ENCODE data around the gene SANBR.
"Not testable (repeated sequence)": the region's sequence is repeated elsewhere in the genome, so short reads cannot be mapped to it uniquely, and the experiment has no call there.

Gene SANBR

DNA sequence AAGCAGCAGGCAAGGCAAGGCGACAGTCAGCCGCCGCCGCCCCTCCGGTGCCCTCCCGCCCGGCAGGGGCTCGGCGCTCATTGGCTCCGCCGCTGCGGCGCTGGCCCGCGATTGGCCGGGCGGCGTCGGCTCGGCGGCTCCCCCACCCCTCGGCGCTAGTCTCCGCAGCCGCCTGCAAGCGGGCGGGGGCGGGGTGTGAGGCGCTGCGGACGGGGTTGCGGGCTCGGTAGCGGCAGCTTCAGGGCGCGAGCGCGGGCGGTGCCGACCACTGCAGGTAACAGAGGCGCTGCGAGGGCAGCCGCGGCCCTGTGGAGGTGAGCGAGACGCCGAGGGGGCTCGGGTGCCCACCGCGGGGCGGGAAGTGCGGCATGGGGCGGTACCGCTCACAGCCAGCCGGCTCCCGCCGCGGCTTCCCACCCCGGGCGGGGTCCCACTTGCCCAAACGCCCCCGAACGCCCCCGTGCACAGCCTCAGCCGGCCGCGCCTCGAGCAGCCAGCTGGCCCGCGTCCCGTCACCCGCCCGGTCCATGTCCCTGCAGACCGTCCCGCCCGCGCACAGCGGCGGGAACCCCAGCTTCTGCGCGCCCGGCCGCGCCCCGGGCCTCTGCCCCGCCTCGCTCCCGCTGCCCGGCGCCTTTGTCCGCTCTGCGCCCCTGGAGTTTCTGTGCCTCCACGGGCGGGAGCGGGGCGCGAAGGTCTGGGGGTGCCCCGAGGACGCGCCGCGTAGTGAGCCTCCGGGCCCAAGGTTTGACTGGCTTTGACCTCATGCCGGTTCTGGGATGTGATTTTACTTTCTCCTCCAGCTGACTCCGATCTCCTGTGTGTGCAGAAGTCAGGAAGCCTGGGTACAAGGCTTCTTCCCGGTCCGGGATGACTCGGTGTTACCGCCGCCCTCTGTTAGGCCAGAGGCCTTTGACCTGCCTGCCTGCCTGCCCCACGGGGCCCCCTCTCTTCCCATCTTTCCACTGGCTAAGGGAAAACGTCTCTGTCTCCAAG, at the start of gene SANBR:
SANBR (plus strand) TSS at position 158 of the 996 bp plus-strand sequence. CDS start 4,480 bp downstream, outside the sequence.
- Histone ChIP-seq H3K36me3 (replicated peaks) (peaks cover 5% of the 10 kb centered on the region), H3K4me3 (peak within 1 kb of the TSS; percentile 59), H3K9me3 (no peaks in the 10 kb centered on the region), H3K27me3 (ENCODE audit: low read depth) (no peaks in the 10 kb centered on the region), H3K4me1 (peaks cover 9% of the 10 kb centered on the region)
- DNase-seq (ENCODE audit: low spot score in 2 of 2), result peak; percentile 92 to 93
- in situ Hi-C loops (cut with MboI; ENCODE audit: low sequenced_read_pairs), result no loop called here

DNA sequence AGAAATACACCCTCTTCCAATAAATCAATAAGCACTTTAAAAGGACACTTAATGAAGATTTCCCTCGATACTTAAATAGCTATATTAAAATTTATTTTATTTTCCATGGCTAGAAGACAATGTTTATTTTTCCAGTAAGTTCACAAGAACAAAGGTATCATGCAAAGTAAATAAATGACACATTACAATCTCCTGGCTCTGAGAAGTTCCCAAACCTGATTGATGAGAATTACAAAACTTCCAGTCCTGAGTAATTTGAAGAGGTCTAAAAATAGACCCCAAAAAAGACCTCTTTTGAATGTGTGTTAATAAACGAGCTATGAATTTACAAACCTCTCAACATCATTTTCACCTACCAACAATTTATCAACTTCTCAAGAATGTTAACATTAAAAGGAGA, 49.7 kb upstream of the SANBR start:
- in situ Hi-C loops (cut with MboI; ENCODE audit: low sequenced_read_pairs), result no loop called here

GRCh38 chr2:61016392-61017002, 49.2 kb upstream of the SANBR start:
- Histone ChIP-seq H3K36me3 (replicated peaks) (no peaks in the 10 kb centered on the region; the same call in 1 of the 2 replicates), H3K4me1 (peaks cover 11% of the 10 kb centered on the region), H3K9me3 (no peaks in the 10 kb centered on the region), H3K27me3 (ENCODE audit: low read depth) (no peaks in the 10 kb centered on the region), H3K4me3 (peak overlapping the region; percentile 91)
- no peak for DNase-seq (ENCODE audit: low spot score in 2 of 2)
- in situ Hi-C loops (cut with MboI; ENCODE audit: low sequenced_read_pairs), result no loop called here

More for the DNA sequence above, 49.7 kb upstream of the SANBR start:
- Histone ChIP-seq H3K4me3 (peak overlapping the region; percentile 91), H3K4me1 (peaks cover 11% of the 10 kb centered on the region), H3K27me3 (ENCODE audit: low read depth) (no peaks in the 10 kb centered on the region), H3K9me3 (no peaks in the 10 kb centered on the region), H3K36me3 (replicated peaks) (no peaks in the 10 kb centered on the region)
- DNase-seq (ENCODE audit: low spot score in 2 of 2), result no peak

DNA sequence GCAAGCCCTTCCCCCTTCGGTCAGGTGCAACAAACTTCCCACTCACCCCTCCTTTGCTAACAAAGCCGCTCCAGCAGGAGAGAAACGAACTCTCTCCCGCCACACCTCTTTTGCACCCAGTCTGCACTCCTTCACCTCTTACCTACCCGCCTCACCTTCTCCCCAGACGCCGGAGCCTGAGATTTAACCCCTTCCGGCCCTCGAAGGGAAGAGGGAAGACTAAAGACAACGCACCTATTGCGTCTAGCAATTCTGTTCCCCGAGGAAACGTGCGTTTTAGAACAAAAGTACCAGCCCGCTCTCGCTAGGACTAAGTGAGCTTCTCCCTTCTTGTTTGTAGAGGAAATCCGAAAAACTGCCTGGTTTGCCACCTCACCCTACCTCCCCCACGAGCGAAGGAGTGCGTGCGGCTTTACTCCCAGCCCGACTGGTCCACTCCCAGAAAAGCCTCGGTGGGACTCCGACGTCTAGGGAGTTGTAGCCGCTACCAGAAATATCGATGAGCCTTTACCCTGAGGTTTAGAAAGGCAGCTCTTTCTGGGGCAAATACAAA, 48.6 kb upstream of the SANBR start:
- peaks cover under 1% of the 10 kb centered on the region for H3K36me3 ChIP-seq (replicated peaks)

DNA sequence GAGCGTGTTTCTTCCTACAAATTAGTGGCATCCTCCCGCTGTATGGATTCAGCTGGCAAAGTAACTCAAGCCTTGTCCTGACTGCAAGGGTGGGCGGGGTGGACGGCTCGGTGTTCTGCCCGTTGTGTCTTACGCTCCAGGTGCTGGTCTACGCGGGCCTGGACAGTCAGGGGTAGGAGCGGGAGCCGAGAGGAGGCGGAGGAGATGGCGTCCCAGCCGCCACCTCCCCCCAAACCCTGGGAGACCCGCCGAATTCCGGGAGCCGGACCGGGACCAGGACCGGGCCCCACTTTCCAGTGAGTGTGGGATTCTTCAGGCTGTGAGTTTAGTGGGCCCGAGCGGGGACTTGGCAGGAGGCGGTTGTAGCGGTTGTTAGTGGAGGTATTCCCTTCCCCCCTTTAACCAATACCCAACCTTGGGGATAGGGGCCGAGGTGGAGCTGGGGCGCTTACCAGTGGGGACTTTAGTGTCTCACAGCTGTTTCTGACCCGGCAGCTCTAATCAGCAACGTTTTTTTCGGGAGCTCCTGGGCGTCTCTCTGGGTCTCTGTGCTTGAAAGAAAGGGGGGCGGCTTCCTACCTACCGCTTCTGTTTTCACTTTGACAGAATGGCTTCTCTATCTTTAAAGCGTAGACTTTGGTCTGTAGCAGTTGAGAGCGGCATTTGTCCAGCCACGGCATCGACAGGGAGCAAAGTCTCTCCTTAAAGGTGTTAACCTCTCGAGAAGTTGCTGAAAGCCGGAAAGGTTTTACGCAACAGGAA, 47.9 kb upstream of the SANBR start, which contains the start of the genes PEX13 and PUS10:
PEX13 (plus strand) TSS at position 165 of the 762 bp plus-strand sequence; CDS start at position 205, 40 bp downstream.
PUS10 (minus strand) TSS at position 700 of the 762 bp plus-strand sequence. CDS start 6,365 bp downstream, outside the sequence.
- in situ Hi-C loops (cut with MboI; ENCODE audit: low sequenced_read_pairs), result no loop called here
- peak within 1 kb of the TSS; percentile 91 for H3K4me3 ChIP-seq
- no peaks in the 10 kb centered on the region for H3K27me3 ChIP-seq (ENCODE audit: low read depth)
- peaks cover 11% of the 10 kb centered on the region for H3K4me1 ChIP-seq
- peak; percentile 74 to 85 for DNase-seq (ENCODE audit: low spot score in 2 of 2)
- no peaks in the 10 kb centered on the region; the same call in 1 of the 2 replicates for H3K9me3 ChIP-seq
- H3K36me3 ChIP-seq (replicated peaks), result peaks cover 3% of the 10 kb centered on the region

More for the DNA sequence above, 48.6 kb upstream of the SANBR start:
- Histone ChIP-seq H3K27me3 (ENCODE audit: low read depth) (no peaks in the 10 kb centered on the region), H3K4me1 (peaks cover 11% of the 10 kb centered on the region), H3K4me3 (peak overlapping the region; percentile 91), H3K9me3 (no peaks in the 10 kb centered on the region)
- in situ Hi-C loops (cut with MboI; ENCODE audit: low sequenced_read_pairs), result no loop called here
- DNase-seq (ENCODE audit: low spot score in 2 of 2), result peak; percentile 77 to 84

- no peak for DNase-seq (ENCODE audit: low spot score in 2 of 2)
- Histone ChIP-seq H3K27me3 (ENCODE audit: low read depth) (no peaks in the 10 kb centered on the region), H3K4me3 (peak overlapping the region; percentile 91), H3K9me3 (no peaks in the 10 kb centered on the region; the same call in 1 of the 2 replicates), H3K36me3 (replicated peaks) (peaks cover 3% of the 10 kb centered on the region), H3K4me1 (peaks cover 11% of the 10 kb centered on the region)
- in situ Hi-C loops (cut with MboI; ENCODE audit: low sequenced_read_pairs), result no loop called here
Observed at GRCh38 chr2:61018318-61018755, 47.3 kb upstream of the SANBR start.

- Histone ChIP-seq H3K27me3 (ENCODE audit: low read depth) (no peaks in the 10 kb centered on the region), H3K4me3 (peak overlapping the region; percentile 91), H3K9me3 (no peaks in the 10 kb centered on the region; the same call in 1 of the 2 replicates), H3K36me3 (replicated peaks) (peaks cover 3% of the 10 kb centered on the region), H3K4me1 (peaks cover 11% of the 10 kb centered on the region)
- DNase-seq (ENCODE audit: low spot score in 2 of 2), result no peak
- in situ Hi-C loops (cut with MboI; ENCODE audit: low sequenced_read_pairs), result no loop called here
Observed at GRCh38 chr2:61018798-61019197, 46.9 kb upstream of the SANBR start.

- in situ Hi-C loops (cut with MboI; ENCODE audit: low sequenced_read_pairs), result no loop called here
- H3K4me3 ChIP-seq, result no peak overlapping the region
Observed at GRCh38 chr2:61021228-61021660, 44.4 kb upstream of the SANBR start.

DNA sequence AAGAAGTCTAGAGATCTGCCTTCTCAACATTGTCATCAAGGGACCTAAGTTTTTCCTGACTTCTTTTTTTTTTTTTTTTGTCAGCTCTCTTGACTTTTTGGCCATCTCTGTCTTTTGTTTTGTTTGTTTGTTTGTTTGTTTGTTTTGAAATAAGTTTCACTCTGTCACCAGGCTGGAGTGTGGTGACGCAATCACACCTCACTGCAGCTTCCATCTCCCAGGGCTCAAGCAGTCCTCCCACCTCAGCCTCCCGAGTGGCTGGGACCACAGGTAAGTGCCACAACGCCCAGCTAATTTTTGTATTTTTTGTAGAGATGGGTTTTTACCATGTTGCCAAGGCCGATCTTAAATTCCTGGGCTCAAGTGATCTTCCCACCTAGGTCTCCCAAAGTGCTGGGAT, 42.0 kb upstream of the SANBR start:
- in situ Hi-C loops (cut with MboI; ENCODE audit: low sequenced_read_pairs), result no loop called here
- Histone ChIP-seq H3K27me3 (ENCODE audit: low read depth) (no peaks in the 10 kb centered on the region), H3K9me3 (no peaks in the 10 kb centered on the region; the same call in 1 of the 2 replicates), H3K4me1 (peaks cover 6% of the 10 kb centered on the region), H3K4me3 (no peak overlapping the region), H3K36me3 (replicated peaks) (peaks cover 3% of the 10 kb centered on the region)
- DNase-seq (ENCODE audit: low spot score in 2 of 2), result no peak

More at GRCh38 chr2:61021228-61021660, 44.4 kb upstream of the SANBR start:
- H3K27me3 ChIP-seq (ENCODE audit: low read depth), result no peaks in the 10 kb centered on the region
- peaks cover 3% of the 10 kb centered on the region for H3K36me3 ChIP-seq (replicated peaks)
- no peak for DNase-seq (ENCODE audit: low spot score in 2 of 2)
- peaks cover 8% of the 10 kb centered on the region for H3K4me1 ChIP-seq
- no peaks in the 10 kb centered on the region; the same call in 1 of the 2 replicates for H3K9me3 ChIP-seq

DNA sequence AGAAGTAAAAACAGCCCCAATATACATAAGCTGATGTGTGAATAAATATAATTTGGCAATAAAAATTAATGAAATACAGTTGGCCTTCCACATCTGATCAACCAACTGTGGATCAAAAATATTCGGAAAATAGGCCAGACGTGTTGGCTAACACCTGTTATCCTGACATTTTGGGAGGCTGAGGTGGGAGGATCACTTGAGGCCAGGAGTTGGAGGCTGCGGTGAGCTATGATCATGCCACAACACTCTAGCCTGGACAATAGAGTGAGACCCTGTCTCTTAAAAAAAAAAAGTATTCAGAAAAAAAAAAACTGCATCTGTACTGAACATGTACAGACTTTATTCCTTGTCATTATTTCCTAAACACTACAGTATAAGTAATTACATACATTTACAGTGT, 36.1 kb upstream of the SANBR start:
- Histone ChIP-seq H3K9me3 (no peaks in the 10 kb centered on the region), H3K27me3 (ENCODE audit: low read depth) (no peaks in the 10 kb centered on the region), H3K36me3 (replicated peaks) (peaks cover 5% of the 10 kb centered on the region; the same call in 1 of the 2 replicates), H3K4me3 (no peak overlapping the region), H3K4me1 (no peaks in the 10 kb centered on the region)
- in situ Hi-C loops (cut with MboI; ENCODE audit: low sequenced_read_pairs), result no loop called here
- DNase-seq (ENCODE audit: low spot score in 2 of 2), result no peak

DNA sequence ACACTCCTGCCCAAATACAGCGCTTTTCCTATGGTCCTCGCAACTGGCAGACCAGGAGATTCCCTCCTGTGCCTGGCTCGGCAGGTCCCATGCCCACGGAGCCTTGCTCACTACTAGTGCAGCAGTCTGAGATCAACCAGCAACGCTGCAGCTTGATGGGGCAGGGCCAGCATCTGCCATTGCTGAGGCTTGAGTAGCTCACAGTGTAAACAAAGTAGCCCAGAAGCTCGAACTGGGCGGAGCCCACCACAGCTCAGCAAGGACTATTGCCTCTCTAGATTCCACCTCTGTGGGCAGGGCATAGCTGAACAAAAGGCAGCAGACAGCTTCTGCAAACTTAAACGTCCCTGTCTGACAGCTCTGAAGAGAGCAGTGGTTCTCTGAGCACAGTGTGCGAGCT, 31.1 kb upstream of the SANBR start:
- H3K4me3 ChIP-seq; DNase-seq (ENCODE audit: low spot score in 2 of 2); H3K9me3 ChIP-seq; in situ Hi-C loops (cut with MboI; ENCODE audit: low sequenced_read_pairs); H3K27me3 ChIP-seq (ENCODE audit: low read depth); H3K36me3 ChIP-seq (replicated peaks); H3K4me1 ChIP-seq: not testable (repeated sequence)

- H3K27me3 ChIP-seq (ENCODE audit: low read depth); H3K36me3 ChIP-seq (replicated peaks); in situ Hi-C loops (cut with MboI; ENCODE audit: low sequenced_read_pairs); H3K4me3 ChIP-seq; H3K4me1 ChIP-seq; H3K9me3 ChIP-seq; DNase-seq (ENCODE audit: low spot score in 2 of 2): not testable (repeated sequence)
Observed at GRCh38 chr2:61036643-61037042, 29.0 kb upstream of the SANBR start.

DNA sequence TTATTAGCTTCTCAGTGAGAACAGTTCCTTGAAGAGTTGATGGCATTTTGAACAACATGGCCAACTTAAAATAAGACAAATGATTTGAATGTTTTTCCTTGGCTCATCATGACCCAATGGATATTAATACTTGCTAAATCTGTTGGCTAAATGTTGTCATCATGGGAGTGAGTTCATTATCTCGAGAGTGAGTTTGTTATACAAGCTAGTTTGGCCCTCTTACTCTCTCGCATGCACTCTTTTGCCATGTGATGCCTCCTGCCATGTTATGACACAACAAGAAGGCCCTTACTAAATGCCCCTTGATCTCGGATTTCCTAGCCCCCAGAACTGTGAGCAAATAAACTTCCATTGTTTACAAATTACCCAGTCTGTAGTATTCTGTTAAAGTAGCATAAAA, 22.9 kb upstream of the SANBR start:
- no peak overlapping the region for H3K4me3 ChIP-seq
- no peaks in the 10 kb centered on the region for H3K36me3 ChIP-seq (replicated peaks)
- in situ Hi-C loops (cut with MboI; ENCODE audit: low sequenced_read_pairs), result no loop called here
- peaks cover 9% of the 10 kb centered on the region for H3K4me1 ChIP-seq
- no peaks in the 10 kb centered on the region for H3K27me3 ChIP-seq (ENCODE audit: low read depth)
- no peaks in the 10 kb centered on the region for H3K9me3 ChIP-seq
- no peak for DNase-seq (ENCODE audit: low spot score in 2 of 2)

All from HAP-1 (cell line).